GM18511 (cell line): ENCODE data around the gene BLACAT1.
"Not testable (repeated sequence)": the region's sequence is repeated elsewhere in the genome, so short reads cannot be mapped to it uniquely, and the experiment has no call there.

Source experiments
- ATAC-seq: cut with Tn5 transposase; IDR thresholded peaks from one replicate; pipeline ENCODE4 v1.9.1; 2021; ENCODE audit warnings: mild to moderate bottlenecking, moderate library complexity; ENCODE audit not compliant: unreplicated experiment

The BLACAT1 gene

DNA sequence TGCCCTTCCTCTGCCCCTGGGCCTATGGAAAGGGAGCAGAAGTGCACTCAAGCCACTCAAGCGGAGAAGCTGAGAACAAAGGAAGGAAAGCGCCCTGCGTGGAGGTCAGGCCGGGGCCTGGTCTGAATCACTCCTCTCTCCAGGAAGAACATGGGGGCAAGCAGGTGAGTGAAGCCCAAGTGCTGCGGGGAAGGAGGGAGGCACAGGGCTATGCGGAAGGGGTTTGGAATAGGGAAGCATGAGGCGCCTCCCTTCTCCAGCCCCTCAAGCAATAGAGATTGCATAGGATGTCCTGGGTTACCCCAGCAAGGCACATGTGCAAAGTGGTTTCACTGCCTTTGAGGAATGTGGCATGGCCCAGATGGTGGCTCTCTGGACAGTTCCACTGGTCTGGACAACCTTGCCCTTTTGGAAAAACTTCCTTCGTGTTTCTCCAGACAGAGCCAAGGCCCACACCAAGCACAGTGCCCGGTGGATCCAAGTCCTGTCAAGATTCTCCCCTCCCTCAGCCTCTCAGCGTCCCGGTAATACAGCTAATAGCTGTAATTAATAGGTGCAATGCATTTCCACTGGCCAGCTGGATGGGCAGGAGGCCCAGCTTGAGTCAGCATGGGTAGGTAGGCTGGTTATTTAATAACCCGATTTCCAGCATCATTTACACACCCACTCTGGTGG, 13.7 kb downstream of the BLACAT1 start:
- ATAC-seq, result no peak

DNA sequence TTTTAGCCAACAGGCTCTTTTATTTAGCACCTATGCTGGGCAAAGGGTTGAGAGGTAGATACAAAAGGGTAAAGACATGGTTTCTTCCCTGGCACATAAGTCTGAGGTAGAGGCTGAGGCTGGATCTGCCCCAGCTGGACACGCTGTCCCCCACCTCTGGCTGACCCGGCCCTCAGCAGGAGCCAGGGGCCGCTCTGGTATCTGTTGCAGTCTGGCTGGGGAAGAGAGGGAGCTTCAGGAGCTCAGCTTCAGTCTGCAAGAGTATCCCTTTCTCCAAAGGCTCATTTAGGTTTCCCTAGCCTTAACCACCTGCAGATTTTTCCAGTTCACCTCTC, 14.2 kb downstream of the BLACAT1 start:
- ATAC-seq, result no peak

DNA sequence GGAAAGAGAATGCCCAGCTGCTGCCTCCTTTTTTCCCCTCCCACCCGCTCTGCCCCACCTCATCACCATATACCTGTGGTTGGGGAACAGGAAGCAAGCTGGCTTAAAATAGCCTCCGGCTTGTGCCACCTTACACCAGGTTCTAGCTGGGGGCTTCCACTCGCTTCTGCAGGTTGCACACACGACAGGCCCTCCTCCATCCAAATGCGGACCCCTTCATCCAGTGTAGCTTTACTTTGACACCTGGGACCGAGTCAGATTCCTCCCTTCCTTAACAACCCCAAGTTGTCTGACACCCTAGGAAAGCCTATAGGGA, 14.6 kb downstream of the BLACAT1 start:
- ATAC-seq, result no peak

DNA sequence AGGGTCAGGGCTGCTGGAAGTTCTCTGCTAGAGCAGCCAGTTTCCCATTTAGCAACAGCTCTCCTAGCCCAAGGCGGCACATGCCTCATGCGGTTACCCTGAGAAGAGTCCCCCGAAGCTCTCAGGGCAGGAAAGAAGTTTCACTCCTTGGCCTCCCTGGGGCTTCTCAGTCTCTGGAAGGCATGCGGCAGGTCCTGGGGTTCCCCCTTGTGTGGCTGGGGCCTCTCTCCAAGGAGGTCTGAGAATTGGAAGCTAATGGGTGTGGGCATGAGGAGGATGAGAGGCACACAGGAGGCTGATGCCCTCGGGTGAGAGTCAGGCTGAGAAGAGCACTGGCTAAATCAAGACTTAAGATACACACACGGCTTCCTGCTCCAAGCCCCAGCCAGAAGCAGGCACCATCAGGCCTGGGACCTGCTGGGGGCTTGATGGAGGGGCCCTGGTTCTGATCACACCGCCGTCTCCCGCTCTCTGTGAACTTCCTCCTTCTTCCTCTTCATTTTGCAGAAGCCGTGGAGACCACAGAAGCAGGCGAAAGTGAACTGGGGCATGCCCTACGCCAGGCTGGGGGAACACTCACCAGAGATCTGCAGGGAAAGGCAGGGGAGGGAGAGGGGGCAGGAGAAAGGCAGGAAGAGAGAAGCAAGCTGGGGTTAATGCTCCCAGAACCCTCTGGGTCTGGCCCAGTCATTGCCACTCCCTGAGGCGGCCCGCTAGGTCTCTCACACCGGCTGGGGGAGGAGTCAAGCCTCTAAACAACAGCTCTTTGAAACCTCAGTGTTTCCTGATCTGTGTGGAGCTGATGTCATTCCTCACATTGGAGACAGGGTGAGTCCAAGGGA, 15.1 kb downstream of the BLACAT1 start:
- ATAC-seq, result peak; percentile 86

DNA sequence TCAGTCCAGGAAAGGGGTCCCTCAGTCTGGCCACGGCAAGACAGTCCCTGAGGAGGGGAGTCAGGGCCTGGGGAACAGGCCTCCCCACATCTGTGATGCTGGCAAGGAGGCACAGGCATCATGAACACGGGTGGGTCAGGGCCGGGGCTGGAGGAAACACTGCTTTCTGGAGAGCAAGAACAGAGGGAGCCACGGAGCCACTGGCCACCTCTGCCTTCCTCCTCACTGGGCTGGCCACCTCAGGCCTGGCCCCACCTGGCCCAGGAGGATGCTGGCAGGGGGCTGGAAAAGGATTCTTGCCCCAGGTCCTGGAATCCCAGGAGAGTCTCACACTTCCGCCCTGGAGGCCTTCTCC, 15.7 kb downstream of the BLACAT1 start:
- ATAC-seq, result no peak

DNA sequence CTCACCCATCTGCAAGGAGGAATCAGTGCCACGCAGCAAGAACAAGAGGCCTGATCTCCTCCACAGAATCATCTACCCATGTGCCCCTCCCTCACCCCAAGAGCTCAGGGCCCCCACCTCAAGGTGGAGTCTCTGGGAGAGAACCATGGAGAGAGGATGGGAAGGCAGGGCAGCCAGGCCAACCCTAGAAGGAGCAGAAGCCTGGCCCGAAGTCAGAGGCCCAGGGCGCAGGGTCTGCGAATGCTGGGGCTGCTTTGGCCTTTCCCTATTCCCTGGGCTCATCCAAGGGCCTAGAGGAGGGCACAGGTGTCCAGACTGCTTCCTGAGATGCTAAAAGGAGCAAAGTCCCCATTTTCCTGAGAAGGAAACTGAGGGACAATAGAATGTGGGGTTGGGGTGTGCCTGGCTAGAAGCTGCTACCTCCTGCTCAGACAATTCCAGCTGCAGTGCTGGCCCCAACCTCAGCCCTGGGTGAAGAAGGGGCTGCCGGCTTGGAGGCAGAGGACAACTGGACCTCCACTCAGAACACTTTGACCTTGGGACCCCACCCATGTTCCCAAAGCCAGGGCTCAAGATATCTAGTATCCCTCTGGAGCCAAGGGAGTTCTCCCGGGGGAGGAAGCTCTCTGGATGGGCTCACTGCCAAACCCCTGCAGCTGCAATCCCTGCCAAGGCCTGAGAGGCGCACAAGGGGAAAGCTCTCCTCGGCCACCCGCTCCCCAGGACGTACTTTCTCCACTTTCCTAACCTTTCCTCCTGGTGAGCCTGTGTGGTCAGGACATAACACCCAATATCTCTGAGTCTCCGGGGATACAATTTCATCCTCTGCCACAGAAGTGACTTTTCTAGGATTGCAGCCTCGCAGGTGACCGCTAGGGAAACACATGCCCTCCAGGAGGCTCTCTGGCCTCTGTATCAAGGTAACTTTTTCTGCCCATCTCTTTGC, 17.4 kb downstream of the BLACAT1 start:
- no peak for ATAC-seq

DNA sequence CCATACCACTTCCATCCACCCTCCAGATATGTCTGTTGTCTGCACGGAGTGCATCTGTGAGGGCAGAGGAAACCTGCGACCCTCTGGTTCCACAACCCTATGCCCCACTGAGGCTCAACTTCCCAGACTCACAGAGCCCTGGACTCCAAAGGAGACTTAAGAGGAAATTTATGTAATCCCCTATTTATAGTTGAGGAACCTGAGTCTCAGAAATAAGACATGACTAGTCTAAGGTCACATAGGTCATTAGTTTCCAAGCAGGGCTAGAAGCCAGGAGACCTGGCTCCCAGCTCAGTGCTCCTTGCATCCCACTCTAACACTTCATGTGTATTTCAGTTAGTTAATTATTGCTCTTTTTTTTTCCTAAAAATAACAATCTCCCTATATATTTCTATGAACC, 18.3 kb downstream of the BLACAT1 start:
- no peak for ATAC-seq

DNA sequence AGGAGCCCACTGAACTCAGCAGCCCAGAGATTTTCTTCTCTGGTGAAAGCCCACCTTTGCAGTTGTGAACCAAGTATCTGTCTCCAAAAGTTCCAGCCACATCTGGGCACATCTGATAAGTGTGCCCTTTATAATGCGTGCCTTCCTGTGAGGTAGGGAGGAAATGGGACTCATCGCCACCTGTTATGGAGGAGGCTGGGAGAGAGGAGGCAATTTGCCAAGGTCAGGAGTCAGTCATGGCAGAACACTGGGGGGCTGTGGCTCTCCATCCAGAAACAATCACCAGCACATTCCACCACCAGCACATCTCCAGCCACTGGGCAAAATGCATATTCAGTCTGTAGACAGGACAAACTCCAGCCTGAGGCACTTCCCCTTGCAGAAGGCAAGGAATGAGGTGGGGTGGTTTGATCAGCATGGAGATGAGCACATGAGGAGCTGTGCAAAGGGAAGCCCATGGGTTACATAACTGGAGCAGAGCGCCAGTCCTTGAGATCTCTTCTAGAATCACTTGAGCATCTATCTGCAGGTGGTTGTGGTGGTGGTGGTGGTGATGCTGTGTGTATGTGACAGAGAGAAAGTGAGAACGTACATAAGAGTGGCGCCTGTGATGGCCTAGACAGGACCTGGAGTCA, 19.0 kb downstream of the BLACAT1 start:
- no peak for ATAC-seq

DNA sequence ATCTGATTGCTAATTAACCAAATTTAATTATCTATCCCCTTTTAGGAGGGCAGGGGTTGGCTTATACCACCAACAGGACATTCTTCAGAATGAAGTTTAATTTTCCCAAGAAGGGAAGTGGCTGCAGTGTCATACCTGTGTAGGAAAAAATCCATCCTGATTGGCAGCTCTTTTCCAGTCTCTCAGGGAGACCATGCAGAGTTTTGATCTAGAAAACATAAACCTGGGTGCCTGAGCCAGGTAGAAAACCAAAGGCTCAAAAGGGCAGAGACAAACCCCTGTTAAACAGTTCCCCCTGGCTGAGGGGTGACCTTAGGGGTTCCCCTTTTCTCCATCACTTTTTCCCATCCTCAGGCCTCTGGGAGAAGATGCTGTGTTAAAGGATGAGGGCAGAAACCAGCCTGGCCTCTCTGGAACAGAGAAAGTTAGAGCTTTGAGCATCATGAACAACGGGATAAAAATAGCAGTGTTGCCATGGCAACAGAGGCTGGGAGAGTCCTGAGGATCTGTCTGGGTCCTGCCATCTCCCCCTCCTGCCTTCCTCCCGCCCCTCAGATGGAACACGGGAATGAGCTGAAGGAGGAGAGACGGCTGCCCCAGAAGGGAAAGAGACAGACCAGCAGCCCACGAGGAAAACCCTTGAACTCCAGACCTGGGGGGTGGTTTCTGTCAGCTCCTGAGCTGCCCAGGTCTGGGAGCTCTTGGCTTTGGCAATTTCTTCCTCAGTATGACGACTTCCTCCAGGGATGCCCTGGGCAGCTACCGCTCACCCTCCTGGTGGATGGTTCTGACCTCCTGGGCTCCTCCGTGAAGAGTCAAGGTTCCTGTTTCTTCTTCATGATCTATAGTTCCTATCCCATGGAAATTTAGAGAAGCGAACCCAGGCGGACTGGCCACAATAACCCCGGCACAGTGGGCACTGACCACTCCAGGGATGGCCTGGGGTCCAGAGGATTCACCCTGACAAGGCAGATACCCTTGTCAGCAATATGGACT, 20.0 kb downstream of the BLACAT1 start:
- no peak for ATAC-seq

DNA sequence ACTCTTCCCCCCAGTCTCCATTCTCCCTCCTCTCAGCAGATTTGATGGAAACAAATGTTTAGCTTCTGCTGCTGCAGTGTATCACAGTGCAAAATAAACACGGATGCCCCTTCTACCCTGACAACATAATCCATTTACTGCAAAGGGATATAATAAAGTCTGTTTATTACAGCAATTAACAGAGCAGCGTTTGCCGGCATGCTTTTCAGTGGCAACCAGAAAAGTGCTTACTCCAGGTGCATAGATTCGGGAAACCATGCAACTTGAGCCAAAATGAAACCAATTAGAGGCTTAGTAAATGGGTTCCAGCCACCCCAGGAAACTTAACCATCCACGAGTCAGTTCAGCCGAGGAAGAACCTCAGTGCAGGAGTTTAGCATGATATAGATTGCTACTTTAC, 21.1 kb downstream of the BLACAT1 start:
- no peak for ATAC-seq

DNA sequence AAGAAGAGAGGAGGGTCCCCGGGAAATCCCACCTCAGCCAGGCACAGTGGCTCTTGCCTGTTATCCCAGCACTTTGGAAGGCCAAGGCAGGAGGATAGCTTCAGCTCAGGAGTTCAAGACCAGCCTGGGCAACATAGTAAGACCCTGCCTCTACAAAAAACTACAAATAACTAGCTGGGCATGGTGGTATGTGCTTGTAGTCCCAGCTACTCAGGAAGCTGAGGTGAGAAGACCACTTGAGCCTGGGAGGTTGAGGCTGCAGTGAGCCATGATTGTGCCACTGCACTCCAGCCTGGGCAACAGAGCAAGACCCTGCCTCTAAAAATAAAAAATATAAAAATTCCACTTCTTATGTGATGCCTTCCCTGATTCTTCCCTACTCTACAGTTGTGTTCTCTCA, 23.2 kb downstream of the BLACAT1 start:
- not testable (repeated sequence) for ATAC-seq

DNA sequence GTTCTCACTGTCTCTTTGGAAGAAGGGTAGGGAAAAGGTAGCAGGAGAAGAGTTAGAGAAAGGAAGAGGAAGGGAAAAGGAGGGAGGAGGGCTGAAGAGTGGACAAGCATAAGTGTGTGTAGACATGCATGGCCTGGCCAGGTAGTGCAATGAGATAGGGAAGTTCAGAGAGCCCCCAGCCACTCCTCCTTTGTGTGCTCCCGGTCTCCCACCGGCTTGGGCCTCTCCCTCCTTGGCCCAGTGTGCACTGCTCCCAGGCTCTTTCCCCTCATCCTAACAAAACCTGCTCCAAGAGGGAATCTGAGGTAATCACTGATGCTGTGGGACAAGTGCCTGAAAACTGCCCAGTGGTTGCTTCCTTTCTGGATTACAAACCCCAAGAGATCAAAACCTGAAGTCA, 23.7 kb downstream of the BLACAT1 start:
- ATAC-seq, result no peak

DNA sequence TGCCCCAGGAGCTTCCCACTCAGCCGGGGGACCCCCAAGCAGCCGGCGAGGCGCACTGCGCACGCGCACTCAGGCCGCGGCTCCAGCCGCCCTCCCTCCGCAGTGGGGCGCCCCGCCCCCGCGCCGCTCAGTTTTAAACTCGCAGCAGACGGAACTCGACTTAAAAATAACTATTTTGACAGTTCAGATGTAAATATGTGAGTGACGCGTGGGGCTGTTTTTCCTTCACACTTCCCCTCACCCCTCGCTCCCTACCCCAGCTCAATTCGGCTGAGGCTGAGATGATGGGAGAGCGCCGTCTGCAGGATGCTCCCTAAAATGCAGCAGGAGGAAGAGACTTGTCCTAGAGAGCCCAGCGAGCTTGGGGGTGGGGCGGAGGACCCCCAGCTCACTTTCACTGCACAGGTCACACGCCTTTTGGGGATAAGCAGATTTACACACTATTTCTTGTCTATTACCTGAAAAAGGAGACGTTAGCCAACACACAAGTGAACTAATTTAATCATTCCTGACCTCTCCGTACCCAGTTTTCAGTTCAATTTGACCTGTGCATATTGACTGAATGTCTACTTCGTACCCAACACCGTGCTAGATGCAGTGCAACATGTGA, 25.0 kb downstream of the BLACAT1 start:
- ATAC-seq, result peak; percentile 51

DNA sequence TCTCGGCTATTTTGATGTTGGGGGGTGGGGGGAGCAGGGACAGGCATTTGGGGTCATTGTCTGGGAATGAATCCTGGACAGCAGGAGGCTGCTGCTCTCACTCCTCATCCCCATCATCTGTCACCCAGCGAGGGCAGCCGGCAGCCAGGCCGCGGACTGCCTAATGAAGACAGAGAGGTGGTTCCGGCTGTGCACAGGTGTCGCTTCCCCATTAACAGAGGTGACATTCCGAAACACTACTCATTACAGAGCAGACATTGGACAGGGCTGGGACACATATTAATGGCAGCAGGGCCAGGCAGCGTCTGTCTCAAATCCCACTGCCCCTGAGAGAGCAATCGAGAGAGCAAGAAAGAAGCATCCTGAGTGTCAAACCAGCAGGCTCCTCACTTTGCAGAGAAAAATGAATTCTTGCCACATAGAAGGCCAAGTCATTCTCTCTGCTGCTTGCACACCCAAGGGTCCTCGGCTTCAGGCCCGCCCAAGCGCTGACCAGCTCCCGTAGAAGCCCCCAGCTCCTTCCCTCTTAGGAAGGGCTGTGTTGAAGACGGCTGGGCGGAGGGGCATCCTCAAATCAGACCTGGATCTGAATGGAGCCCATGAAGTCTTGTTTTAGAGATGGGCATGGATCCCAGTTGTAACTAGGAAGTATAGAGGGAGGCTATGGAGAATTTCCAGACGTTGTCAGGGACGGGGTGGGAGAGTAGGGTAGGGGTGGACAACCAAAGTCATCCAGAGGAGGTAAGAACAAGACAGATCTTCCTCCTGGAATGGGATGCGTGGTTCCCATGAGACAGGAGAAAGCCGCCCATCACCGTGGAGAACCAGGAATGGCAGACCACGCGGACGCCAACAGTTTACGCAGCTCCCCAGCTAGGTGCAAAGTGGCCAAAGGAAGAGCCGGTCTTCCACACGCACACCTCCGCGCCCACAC, 25.8 kb downstream of the BLACAT1 start:
- ATAC-seq, result no peak

DNA sequence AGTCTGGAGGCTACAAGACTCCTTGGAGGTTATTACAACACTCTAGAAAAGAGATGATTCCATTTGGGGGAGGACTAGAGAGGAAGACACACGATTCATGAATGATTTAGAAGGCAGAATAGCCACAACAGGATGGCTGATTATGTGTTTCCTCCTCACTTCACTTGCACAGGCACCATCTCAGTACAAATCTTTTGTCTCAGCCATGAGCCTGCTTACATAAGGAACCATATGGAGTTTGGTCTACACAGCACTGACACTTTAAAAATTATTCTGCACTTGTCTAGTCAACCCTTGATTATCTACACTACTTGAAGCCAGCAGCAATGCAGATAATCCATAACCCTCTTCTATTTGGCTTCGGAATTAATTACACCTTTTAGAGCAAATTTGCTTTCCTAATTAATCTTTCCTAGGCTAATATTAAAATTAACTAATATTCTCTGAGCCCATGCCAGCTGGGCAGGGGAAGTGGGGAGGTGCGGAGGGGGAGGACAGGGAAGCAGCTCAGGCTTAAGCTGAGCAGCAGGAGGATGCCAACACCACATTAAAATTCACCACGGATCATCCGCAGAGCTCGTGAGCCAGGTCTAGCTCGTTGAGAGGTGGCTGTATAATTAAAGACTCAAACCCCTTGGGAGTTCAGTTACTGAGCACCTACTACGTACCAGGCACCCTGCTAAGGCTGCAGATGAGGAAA, 30.8 kb downstream of the BLACAT1 start:
- no peak for ATAC-seq

DNA sequence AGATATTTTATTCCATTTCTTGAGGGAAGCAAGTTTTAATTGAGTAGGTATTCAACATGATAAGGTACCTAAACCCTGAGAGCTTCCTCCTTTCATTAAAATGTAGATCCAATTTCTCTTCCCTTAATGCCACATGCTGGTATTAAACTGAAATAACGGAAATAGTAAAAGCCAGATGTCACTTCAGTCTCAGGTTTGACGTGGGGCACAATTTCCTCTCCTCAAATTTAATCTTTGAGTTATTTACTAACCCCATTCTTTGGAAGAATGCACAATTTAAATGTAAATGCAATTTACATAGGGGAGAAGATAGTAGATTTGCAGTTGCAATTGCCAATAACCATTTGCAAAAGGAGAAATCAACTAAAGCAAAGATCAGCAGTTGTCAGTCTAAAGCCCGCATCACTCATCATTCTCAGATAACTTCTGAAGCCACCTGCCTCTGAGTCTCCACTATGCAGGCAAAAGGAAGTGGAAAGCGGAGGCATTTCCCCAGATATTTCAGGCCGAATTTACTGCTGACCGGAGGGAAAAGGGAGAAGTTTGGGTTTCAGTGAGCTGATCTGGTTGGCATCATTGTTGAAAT, 31.9 kb downstream of the BLACAT1 start:
- ATAC-seq, result no peak

DNA sequence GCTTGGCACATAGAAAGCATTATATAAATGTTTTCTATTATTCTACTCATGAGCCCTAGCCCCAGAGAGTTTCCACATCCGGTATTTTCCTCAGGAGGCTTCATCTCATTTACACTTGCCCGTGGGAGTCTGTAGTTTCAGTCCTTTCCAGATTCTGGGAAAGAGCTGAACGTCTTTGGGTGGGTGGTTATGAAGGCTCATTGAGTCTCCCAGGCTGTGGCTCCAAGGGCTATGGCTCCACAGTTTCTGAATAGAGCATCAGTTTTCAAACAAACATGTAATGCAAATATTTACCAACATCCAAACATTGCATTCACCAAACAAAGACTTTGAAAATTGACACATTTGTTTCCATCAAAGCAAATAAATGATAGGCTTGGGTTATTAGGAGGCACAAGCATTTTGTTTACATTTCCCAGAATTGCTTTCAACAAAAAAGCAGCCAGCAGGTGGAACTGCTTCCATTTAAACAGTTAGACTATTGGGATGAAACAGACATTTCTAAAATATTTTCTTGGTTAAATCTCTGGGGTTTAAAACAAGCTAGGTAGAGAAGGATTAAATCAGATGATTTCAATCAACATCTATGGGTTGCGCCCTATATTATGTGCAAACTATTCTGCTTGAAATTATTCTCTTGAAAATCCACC, 32.7 kb downstream of the BLACAT1 start:
- no peak for ATAC-seq
